Fibroblast of peridontal ligament (primary cell): ENCODE results near the gene PPM1G.
"Not testable (repeated sequence)": the region's sequence is repeated elsewhere in the genome, so short reads cannot be mapped to it uniquely, and the experiment has no call there.

Experiments
- DNase-seq: peaks from one replicate; pipeline ENCODE4 v3.0.0-alpha.2; 2010; ENCODE audit errors: extremely low read depth

PPM1G gene

GRCh38 chr2:27375513-27376099 lies 33.8 kb downstream of the PPM1G start:
- DNase-seq: no peak

GRCh38 chr2:27373567-27373966 lies 35.8 kb downstream of the PPM1G start:
- no peak for DNase-seq

- no peak for DNase-seq
These were observed 36.5 kb downstream of the PPM1G start for GRCh38 chr2:27372937-27373336.

DNA sequence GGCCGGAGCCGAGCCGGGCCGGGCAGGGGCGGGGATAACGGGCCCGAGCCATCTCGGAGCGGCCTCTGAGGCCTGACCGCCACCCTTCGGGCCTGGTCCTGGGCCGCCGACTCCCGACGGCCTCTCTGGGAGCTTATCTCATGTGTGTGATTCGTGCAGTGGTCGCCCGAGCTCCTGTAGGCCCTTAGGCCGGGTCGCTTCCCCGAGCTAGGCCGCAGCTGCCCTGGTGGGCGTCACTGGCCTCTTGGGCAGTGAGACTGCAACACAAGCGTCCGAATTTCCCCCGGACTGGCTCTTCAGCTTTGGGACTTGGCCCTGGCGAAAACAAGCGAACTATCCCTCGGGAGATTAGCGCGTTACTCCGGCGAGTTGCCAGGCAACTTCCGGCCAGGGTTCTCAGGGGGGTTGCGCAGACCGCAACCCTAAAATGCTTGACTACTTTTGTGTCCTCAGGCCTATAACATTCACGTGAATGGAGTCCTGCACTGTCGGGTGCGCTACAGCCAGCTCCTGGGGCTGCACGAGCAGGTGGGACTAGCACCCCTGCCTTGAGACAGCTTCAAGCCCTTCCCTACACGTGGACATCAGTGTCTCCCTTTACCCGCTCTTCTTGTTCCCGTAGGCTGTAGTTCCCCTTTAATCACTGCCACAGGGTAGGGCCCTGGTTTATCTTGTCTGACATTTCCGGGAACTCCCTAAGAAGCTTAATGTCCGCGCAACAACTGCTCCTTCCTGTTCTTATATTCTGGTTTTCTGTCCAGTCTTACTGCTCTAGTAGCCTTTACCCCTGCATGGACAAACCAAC lies 38.4 kb downstream of the PPM1G start:
- DNase-seq: peak; percentile 59

GRCh38 chr2:27370026-27370815 lies 39.2 kb downstream of the PPM1G start, which contains the start of the genes EIF2B4 and SNX17:
Gene EIF2B4 (minus strand): TSS chr2:27370338. CDS start chr2:27370314, 24 bp downstream.
Gene SNX17 (plus strand): TSS chr2:27370616. CDS start chr2:27370744, 128 bp downstream.
- peak; percentile 99 for DNase-seq

DNA sequence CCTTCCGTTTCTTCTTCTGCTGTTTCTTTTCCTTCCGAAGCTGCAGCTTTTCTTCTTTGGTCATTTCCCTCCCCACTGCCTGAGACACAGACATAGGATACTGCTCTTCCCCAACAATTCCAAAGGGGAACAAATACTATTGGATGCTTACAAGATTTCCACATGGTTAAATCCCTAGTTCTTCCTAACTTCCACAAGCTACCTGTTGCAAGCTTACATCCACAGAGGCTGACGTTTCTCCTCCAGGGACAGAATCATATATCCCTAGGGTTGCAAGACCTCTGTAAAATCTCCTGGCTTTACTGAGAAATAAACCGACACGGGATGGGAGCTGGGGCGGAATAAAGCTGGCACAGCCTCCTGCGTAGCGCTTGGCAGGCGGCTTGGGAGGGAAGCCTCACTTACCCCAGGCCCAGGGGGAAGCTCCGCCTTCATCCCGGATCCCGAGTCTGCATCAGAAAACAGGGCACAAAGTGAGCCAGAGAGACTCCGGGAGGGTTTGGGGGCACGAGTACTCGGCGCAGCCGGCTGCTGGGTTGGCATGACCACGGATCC lies 39.8 kb downstream of the PPM1G start:
- DNase-seq: peak; percentile 61

- DNase-seq: no peak
These were observed 45.5 kb downstream of the PPM1G start for GRCh38 chr2:27363933-27364332.

- DNase-seq: no peak
These were observed 46.5 kb downstream of the PPM1G start for GRCh38 chr2:27362678-27363420.

GRCh38 chr2:27356382-27357181 lies 52.8 kb downstream of the PPM1G start, which contains the start of gene GTF3C2:
Gene GTF3C2 (minus strand): TSS chr2:27356764. CDS start chr2:27343554, 13,210 bp downstream.
- peak; percentile 98 for DNase-seq

GRCh38 chr2:27356056-27356381 lies 53.4 kb downstream of the PPM1G start:
- peak; percentile 46 for DNase-seq

DNA sequence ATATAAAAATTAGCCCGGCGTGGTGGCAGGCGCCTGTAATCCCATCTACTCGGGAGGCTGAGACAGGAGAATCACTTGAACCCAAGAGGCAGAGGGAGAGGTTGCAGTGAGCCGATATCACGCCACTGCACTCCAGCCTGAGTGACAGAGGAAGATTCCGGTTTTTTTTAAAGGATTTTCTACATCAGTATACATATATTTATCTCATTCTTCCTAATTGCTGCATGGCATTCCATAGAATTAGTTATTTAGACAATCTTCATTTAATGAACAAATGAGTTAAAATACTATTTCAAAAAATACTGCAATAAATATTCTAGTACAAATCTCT lies 54.8 kb downstream of the PPM1G start:
- DNase-seq: no peak

- peak; percentile 22 for DNase-seq
These were observed 55.4 kb downstream of the PPM1G start for GRCh38 chr2:27353762-27354596.

GRCh38 chr2:27353386-27353761 lies 56.0 kb downstream of the PPM1G start:
- not testable (repeated sequence) for DNase-seq

GRCh38 chr2:27351802-27352598 lies 57.4 kb downstream of the PPM1G start:
- DNase-seq: no peak

- no peak for DNase-seq
These were observed 59.2 kb downstream of the PPM1G start for GRCh38 chr2:27350106-27350693.

DNA sequence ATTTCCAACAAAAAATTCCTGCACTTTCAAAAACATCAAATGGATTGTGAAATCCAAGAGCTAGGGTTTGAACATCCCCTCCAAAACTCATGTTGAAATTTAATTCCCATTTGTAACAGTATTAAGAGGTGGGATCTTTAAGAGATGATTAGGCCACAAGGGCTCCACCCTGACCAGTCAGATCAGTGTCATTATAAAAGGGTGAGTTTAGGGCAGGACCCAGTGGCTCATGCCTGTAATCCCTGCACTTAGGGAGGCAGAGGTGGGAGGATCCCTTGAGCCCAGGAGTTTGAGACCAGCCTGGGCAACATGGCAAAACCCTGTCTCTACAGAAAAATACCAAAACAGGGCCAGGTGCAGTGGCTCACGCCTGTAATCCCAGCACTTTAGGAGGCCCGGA lies 61.8 kb downstream of the PPM1G start:
- DNase-seq: no peak

DNA sequence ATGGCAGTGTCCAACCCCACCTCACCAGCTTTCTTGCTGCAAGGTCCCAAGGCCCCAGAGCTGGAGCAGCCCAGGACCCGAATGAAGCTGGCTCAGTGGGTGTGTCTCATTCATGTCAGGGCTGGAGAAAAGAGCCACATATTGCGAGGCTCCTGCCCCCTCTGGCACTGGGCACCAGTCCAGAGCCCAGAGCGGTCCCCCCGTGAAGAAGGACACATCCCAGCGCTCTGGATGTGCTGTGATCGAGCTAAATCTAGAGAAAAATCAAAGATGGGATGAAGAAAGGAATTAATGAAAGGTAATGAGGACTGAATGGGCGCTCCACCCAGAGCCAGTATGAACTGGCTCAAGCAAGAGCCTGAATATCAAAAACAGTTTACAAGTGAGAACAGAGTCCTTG lies 73.2 kb downstream of the PPM1G start:
- no peak for DNase-seq

- no peak for DNase-seq
These were observed 74.1 kb downstream of the PPM1G start for GRCh38 chr2:27335311-27335710.
